H1 (cell line): ENCODE measurements around the gene SELENOO. TPM values are rescaled to one million over a fixed set of nuclear protein-coding genes. Genes with fewer than 3 reads are reported as not detected.

ENCODE experiments used
- polyA plus RNA-seq, 7 experiments: library from polyadenylated mRNA; depleted of rRNA in 3 of 7; stranded (reverse) in 5 of 7; unstranded in 2 of 7; fragments of >200 nt in 5 of 7; fragments of 200-250 nt in 2 of 7; gene quantifications; 1 replicate in 5 of 7; 2 replicates in 1 of 7; 4 replicates in 1 of 7; pipeline versions ENCODE4 v1.2.1 to v1.2.3, GENCODE V29; 2011 to 2013; ENCODE audit warnings: missing spikeins in 2 of 7, mixed read lengths in 2 of 7
- total RNA-seq: library from RNA; stranded (reverse); fragmentation: NEBNext Ultra II Directional; extraction: Animal tissue kit (Norgen Biotek cat#: 25700); gene quantifications from 2 replicates; pipeline ENCODE4 v1.2.1, GENCODE V29; 2021
- TF ChIP-seq, protein P1 (sequence below): fragments of 300-600 bp; sonication (generic); IDR thresholded peaks from 2 replicates; pipeline ENCODE4 v1.7.1; 2012; ENCODE audit warnings: low read length, moderate library complexity, mild to moderate bottlenecking, inconsistent platforms; ENCODE audit not compliant: insufficient replicate concordance
- TF ChIP-seq, protein P2 (sequence below), 3 experiments: IDR thresholded peaks; 1 replicate in 2 of 3; 2 replicates in 1 of 3; pipeline versions ENCODE4 v1.5.1 to v1.6.1; 2011; ENCODE audit warnings: low read length in 3 of 3, mild to moderate bottlenecking in 3 of 3, inconsistent platforms in 2 of 3, low read depth in 1 of 3, moderate library complexity in 1 of 3; ENCODE audit not compliant: insufficient read depth in 1 of 3; ENCODE audit errors: control extremely low read depth in 1 of 3

SELENOO gene
- total and polyA plus RNA-seq, 2 of the 8 experiments (the other 6 are each of a cell fraction or from before 2014, with no cell fraction given) = 18.6 to 25.1 TPM

DNA sequence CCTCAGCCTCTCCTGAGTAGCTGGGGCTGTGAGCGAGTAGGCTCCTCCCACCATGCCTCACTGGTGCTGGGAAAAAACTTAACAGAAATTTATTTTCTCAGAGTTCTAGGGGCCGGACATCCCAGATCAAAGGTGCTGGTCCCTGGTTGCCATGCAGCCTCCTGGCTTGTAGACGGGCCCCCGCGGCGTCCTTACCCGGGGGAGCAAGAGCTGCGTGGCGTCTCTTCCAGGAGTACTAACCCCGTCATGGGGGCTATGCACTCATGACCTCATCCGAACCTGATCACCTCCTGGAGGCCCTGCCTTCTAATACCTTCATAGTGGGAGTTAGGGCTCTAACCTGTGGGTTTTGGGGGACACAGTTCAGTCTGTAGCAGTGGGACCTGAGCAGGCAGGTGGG, 12.5 kb upstream of the SELENOO start (continued):
- TF ChIP-seq, protein P1, sequence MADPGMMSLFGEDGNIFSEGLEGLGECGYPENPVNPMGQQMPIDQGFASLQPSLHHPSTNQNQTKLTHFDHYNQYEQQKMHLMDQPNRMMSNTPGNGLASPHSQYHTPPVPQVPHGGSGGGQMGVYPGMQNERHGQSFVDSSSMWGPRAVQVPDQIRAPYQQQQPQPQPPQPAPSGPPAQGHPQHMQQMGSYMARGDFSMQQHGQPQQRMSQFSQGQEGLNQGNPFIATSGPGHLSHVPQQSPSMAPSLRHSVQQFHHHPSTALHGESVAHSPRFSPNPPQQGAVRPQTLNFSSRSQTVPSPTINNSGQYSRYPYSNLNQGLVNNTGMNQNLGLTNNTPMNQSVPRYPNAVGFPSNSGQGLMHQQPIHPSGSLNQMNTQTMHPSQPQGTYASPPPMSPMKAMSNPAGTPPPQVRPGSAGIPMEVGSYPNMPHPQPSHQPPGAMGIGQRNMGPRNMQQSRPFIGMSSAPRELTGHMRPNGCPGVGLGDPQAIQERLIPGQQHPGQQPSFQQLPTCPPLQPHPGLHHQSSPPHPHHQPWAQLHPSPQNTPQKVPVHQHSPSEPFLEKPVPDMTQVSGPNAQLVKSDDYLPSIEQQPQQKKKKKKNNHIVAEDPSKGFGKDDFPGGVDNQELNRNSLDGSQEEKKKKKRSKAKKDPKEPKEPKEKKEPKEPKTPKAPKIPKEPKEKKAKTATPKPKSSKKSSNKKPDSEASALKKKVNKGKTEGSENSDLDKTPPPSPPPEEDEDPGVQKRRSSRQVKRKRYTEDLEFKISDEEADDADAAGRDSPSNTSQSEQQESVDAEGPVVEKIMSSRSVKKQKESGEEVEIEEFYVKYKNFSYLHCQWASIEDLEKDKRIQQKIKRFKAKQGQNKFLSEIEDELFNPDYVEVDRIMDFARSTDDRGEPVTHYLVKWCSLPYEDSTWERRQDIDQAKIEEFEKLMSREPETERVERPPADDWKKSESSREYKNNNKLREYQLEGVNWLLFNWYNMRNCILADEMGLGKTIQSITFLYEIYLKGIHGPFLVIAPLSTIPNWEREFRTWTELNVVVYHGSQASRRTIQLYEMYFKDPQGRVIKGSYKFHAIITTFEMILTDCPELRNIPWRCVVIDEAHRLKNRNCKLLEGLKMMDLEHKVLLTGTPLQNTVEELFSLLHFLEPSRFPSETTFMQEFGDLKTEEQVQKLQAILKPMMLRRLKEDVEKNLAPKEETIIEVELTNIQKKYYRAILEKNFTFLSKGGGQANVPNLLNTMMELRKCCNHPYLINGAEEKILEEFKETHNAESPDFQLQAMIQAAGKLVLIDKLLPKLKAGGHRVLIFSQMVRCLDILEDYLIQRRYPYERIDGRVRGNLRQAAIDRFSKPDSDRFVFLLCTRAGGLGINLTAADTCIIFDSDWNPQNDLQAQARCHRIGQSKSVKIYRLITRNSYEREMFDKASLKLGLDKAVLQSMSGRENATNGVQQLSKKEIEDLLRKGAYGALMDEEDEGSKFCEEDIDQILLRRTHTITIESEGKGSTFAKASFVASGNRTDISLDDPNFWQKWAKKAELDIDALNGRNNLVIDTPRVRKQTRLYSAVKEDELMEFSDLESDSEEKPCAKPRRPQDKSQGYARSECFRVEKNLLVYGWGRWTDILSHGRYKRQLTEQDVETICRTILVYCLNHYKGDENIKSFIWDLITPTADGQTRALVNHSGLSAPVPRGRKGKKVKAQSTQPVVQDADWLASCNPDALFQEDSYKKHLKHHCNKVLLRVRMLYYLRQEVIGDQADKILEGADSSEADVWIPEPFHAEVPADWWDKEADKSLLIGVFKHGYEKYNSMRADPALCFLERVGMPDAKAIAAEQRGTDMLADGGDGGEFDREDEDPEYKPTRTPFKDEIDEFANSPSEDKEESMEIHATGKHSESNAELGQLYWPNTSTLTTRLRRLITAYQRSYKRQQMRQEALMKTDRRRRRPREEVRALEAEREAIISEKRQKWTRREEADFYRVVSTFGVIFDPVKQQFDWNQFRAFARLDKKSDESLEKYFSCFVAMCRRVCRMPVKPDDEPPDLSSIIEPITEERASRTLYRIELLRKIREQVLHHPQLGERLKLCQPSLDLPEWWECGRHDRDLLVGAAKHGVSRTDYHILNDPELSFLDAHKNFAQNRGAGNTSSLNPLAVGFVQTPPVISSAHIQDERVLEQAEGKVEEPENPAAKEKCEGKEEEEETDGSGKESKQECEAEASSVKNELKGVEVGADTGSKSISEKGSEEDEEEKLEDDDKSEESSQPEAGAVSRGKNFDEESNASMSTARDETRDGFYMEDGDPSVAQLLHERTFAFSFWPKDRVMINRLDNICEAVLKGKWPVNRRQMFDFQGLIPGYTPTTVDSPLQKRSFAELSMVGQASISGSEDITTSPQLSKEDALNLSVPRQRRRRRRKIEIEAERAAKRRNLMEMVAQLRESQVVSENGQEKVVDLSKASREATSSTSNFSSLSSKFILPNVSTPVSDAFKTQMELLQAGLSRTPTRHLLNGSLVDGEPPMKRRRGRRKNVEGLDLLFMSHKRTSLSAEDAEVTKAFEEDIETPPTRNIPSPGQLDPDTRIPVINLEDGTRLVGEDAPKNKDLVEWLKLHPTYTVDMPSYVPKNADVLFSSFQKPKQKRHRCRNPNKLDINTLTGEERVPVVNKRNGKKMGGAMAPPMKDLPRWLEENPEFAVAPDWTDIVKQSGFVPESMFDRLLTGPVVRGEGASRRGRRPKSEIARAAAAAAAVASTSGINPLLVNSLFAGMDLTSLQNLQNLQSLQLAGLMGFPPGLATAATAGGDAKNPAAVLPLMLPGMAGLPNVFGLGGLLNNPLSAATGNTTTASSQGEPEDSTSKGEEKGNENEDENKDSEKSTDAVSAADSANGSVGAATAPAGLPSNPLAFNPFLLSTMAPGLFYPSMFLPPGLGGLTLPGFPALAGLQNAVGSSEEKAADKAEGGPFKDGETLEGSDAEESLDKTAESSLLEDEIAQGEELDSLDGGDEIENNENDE = no peak
- TF ChIP-seq, protein P2, sequence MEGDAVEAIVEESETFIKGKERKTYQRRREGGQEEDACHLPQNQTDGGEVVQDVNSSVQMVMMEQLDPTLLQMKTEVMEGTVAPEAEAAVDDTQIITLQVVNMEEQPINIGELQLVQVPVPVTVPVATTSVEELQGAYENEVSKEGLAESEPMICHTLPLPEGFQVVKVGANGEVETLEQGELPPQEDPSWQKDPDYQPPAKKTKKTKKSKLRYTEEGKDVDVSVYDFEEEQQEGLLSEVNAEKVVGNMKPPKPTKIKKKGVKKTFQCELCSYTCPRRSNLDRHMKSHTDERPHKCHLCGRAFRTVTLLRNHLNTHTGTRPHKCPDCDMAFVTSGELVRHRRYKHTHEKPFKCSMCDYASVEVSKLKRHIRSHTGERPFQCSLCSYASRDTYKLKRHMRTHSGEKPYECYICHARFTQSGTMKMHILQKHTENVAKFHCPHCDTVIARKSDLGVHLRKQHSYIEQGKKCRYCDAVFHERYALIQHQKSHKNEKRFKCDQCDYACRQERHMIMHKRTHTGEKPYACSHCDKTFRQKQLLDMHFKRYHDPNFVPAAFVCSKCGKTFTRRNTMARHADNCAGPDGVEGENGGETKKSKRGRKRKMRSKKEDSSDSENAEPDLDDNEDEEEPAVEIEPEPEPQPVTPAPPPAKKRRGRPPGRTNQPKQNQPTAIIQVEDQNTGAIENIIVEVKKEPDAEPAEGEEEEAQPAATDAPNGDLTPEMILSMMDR (IDR thresholded peaks at IDR 0.05; ENCODE audit: control extremely low read depth in 1 of 3, insufficient read depth in 1 of 3, low read depth in 1 of 3, low read length in 3 of 3) = no peak
- TF ChIP-seq, all 59 proteins: peak for 0
